Activated CD4-positive, alpha-beta memory T cell treated with anti-CD3 and anti-CD28 coated beads, Interleukin-2, amount 10 ng/mL, durations not matched to agents 7 days and 5 days (primary cell): ENCODE measurements around the gene YKT6. TPM values are rescaled to one million over a fixed set of nuclear protein-coding genes. Genes with fewer than 3 reads are reported as not detected.

Experiments used
- CTCF ChIA-PET: fragments of 350-600 bp; sonication (Branson Sonifier 250); formaldehyde crosslinking; loops from one replicate; lab custom pipeline; 2021; ENCODE audit warnings: antibody characterized with exemption, inconsistent platforms; lab: Charles Lee
- POLR2A ChIA-PET: fragments of 350-600 bp; sonication (Branson Sonifier 250); formaldehyde crosslinking; loops from one replicate; lab custom pipeline; 2021; ENCODE audit warnings: antibody characterized with exemption; lab: Charles Lee
- DNase-seq: peaks from one replicate; pipeline ENCODE4 v3.0.0-alpha.2; 2020
- H3K27ac Mint-ChIP-seq: one replicate; pipeline ENCODE4 v1.8.0; 2021; ENCODE audit warnings: mild to moderate bottlenecking, mixed read lengths
- H3K27me3 Mint-ChIP-seq: one replicate; pipeline ENCODE4 v1.8.0; 2021; ENCODE audit warnings: mixed read lengths
- H3K36me3 Mint-ChIP-seq: one replicate; pipeline ENCODE4 v1.8.0; 2021; ENCODE audit warnings: low read depth, mixed read lengths
- H3K4me1 Mint-ChIP-seq: one replicate; pipeline ENCODE4 v1.8.0; 2021; ENCODE audit warnings: mixed read lengths
- H3K4me3 Mint-ChIP-seq: one replicate; pipeline ENCODE4 v1.8.0; 2021; ENCODE audit warnings: mild to moderate bottlenecking, mixed read lengths
- H3K9me3 Mint-ChIP-seq: one replicate; pipeline ENCODE4 v1.8.0; 2021; ENCODE audit warnings: mixed read lengths
- total RNA-seq, 2 experiments: library from RNA; stranded (reverse); gene quantifications; one replicate each; pipeline ENCODE4 v1.2.3, GENCODE V29; 2021

Gene YKT6
- total RNA-seq, 2 experiments from 2014 or later = 59.1 to 60.9 TPM

- H3K27me3 Mint-ChIP-seq = no peaks in the 10 kb centered on the region
- POLR2A ChIA-PET = interaction anchor here (0.8 to 3.7 kb wide), 6 partner anchors 52 to 316 kb away, joined by 3 to 20 read pairs (median 4); partner anchors contain the start of genes DDX56, NUDCD3, POLD2 and YKT6
- H3K4me1 Mint-ChIP-seq = peaks cover 29% of the 10 kb centered on the region
- peak overlapping the region; percentile 11 for H3K4me3 Mint-ChIP-seq
- H3K36me3 Mint-ChIP-seq = no peaks in the 10 kb centered on the region
- CTCF ChIA-PET = interaction anchor here (0.7 to 1.9 kb wide), 6 partner anchors 17 to 307 kb away, joined by 3 to 13 read pairs (median 4); partner anchors contain the start of genes NUDCD3 and YKT6
- H3K9me3 Mint-ChIP-seq = peaks cover 4% of the 10 kb centered on the region
- DNase-seq = peak; percentile 81
- H3K27ac Mint-ChIP-seq = peak overlapping the region; percentile 93
These were observed 57.0 kb downstream of the YKT6 start for GRCh38 chr7:44257618-44258422.

DNA sequence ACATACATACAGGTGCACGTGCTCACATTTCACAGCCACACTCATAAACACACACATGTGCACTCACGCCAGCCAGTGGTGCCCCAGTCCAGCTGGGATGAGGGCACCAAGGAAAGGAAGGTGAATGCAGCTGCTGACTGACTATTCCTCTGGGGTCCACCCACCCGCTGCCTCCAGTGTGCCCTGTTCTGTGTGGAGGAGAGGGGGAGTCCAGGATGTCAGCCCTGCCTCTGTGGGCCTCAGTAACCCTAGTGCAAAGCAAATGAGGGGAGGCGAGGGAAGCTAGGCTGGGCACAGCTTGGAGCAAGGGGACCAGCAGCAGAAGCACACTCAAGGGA lies 57.6 kb downstream of the YKT6 start:
- Mint-ChIP-seq H3K4me1 (peaks cover 29% of the 10 kb centered on the region), H3K27me3 (no peaks in the 10 kb centered on the region), H3K36me3 (no peaks in the 10 kb centered on the region), H3K9me3 (peaks cover 4% of the 10 kb centered on the region), H3K27ac (peak overlapping the region; percentile 93), H3K4me3 (peak overlapping the region; percentile 11)
- POLR2A ChIA-PET = interaction anchor here (1.1 to 3.7 kb wide), 5 partner anchors 53 to 315 kb away, joined by 3 to 20 read pairs (median 5); partner anchors contain the start of genes DDX56, NUDCD3 and YKT6
- no peak for DNase-seq
- CTCF ChIA-PET = interaction anchor here (1.1 to 1.9 kb wide), 5 partner anchors 17 to 307 kb away, joined by 3 to 13 read pairs (median 4); partner anchors contain the start of genes NUDCD3 and YKT6

GRCh38 chr7:44258865-44259546 lies 58.2 kb downstream of the YKT6 start:
- POLR2A ChIA-PET = interaction anchor here (1.6 to 3.7 kb wide), 2 partner anchors 53 to 231 kb away, joined by 4 to 20 read pairs; partner anchors contain the start of gene NUDCD3
- no peak for DNase-seq
- Mint-ChIP-seq H3K36me3 (no peaks in the 10 kb centered on the region), H3K27me3 (no peaks in the 10 kb centered on the region), H3K4me1 (peaks cover 29% of the 10 kb centered on the region), H3K9me3 (peaks cover 4% of the 10 kb centered on the region), H3K27ac (peak overlapping the region; percentile 28), H3K4me3 (no peak overlapping the region)
- CTCF ChIA-PET = interaction anchor here (0.9 to 1.9 kb wide), 4 partner anchors 18 to 306 kb away, joined by 3 to 13 read pairs (median 4); partner anchors contain the start of gene YKT6

- Mint-ChIP-seq H3K36me3 (no peaks in the 10 kb centered on the region), H3K9me3 (peaks cover 3% of the 10 kb centered on the region), H3K4me1 (peaks cover 29% of the 10 kb centered on the region), H3K27ac (peak overlapping the region; percentile 28), H3K27me3 (no peaks in the 10 kb centered on the region), H3K4me3 (no peak overlapping the region)
- DNase-seq = no peak
- CTCF ChIA-PET = interaction anchor here (0.9 kb wide), 1 partner anchor 59 kb away, joined by 3 read pairs; the partner anchor contains the start of gene YKT6
- POLR2A ChIA-PET = interaction anchor here (3.7 kb wide), 1 partner anchor 230 kb away, joined by 20 read pairs; the partner anchor contains the start of gene NUDCD3
These were observed 59.0 kb downstream of the YKT6 start for GRCh38 chr7:44259547-44260457.

DNA sequence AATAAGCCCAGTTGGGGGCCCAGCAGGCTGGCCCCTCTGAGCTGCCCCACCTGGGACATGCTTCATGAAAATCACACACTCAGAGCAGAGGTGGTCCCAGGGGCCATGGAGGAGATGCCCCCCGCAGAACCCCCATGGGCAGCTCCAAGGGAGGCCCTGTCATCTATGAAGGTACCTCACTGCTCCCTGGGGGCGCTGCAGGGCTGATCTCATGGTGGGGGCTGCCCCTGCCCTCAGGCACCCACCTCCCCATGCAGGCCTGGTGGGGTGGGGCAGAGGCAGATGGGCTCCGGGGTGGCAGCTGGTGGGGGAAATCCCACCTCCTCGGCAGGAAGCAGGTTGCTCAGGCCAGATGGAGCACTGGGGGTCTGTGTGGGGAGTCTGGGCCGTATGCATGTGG lies 60.5 kb downstream of the YKT6 start:
- Mint-ChIP-seq H3K4me3 (no peak overlapping the region), H3K36me3 (no peaks in the 10 kb centered on the region), H3K27ac (no peak overlapping the region), H3K27me3 (no peaks in the 10 kb centered on the region), H3K9me3 (no peaks in the 10 kb centered on the region), H3K4me1 (peaks cover 29% of the 10 kb centered on the region)
- no peak for DNase-seq
- ChIA-PET CTCF (interaction anchor here (1.7 kb wide), 1 partner anchor 20 kb away, joined by 4 read pairs; no protein-coding TSS in a partner anchor), POLR2A (no interaction called here)

GRCh38 chr7:44262031-44262430 lies 61.3 kb downstream of the YKT6 start:
- Mint-ChIP-seq H3K36me3 (no peaks in the 10 kb centered on the region), H3K27ac (no peak overlapping the region), H3K4me3 (no peak overlapping the region), H3K9me3 (no peaks in the 10 kb centered on the region), H3K27me3 (no peaks in the 10 kb centered on the region), H3K4me1 (peaks cover 29% of the 10 kb centered on the region)
- POLR2A ChIA-PET = no interaction called here
- DNase-seq = no peak
- CTCF ChIA-PET = interaction anchor here (1.7 kb wide), 1 partner anchor 21 kb away, joined by 4 read pairs; no protein-coding TSS in a partner anchor

- Mint-ChIP-seq H3K4me1 (peaks cover 14% of the 10 kb centered on the region), H3K36me3 (no peaks in the 10 kb centered on the region), H3K4me3 (no peak overlapping the region), H3K9me3 (no peaks in the 10 kb centered on the region), H3K27ac (no peak overlapping the region), H3K27me3 (no peaks in the 10 kb centered on the region)
- DNase-seq = no peak
- CTCF ChIA-PET = no interaction called here
- POLR2A ChIA-PET = no interaction called here
These were observed 62.7 kb downstream of the YKT6 start for GRCh38 chr7:44263326-44264082.

Other genes starting within 250 kb of the YKT6 start
- gene SPDYE1, start 203.1 kb upstream of the YKT6 start, total RNA-seq = not detected
- gene DBNL, start 156.3 kb upstream of the YKT6 start, total RNA-seq = 100 to 1,000 TPM; 175 to 176 TPM
- under 1 TPM in 1 of 2 experiments, not detected in 1; 0.43 TPM for gene PGAM2, start 135.4 kb upstream of the YKT6 start, total RNA-seq
- 10 to 100 TPM; 29.4 to 30.7 TPM for gene POLM, start 118.4 kb upstream of the YKT6 start, total RNA-seq
- gene AEBP1, start 96.6 kb upstream of the YKT6 start, total RNA-seq = under 1 TPM; 0.30 to 0.38 TPM
- gene POLD2, start 77.4 kb upstream of the YKT6 start, total RNA-seq = 10 to 100 TPM; 82.3 to 84.6 TPM
- not detected for gene MYL7, start 59.6 kb upstream of the YKT6 start, total RNA-seq
- gene GCK, start 11.5 kb upstream of the YKT6 start, total RNA-seq = not detected
- under 1 TPM in 1 of 2 experiments, not detected in 1; 0.10 TPM for gene CAMK2B, start 124.6 kb downstream of the YKT6 start, total RNA-seq